ENCODE data around the gene GPC3. TPM values are rescaled to one million over a fixed set of nuclear protein-coding genes. Genes with fewer than 3 reads are reported as not detected.

The GPC3 gene
- polyA plus RNA-seq, 1 of the 3 experiments (the other 2 are of a cell fraction), result 1.4 TPM

- no peak for DNase-seq
- H2AFZ ChIP-seq (ENCODE audit: low read depth), result no peak overlapping the region
- no peaks in the 10 kb centered on the region for H3K79me2 ChIP-seq (ENCODE audit: insufficient read depth)
- H3K27ac ChIP-seq (ENCODE audit: low read depth in 2 of 2, low read length in 1 of 2), result no peak overlapping the region
- no peaks in the 10 kb centered on the region for H3K9me2 ChIP-seq
- no peak overlapping the region for H3K4me3 ChIP-seq (ENCODE audit: low read depth in 2 of 2, low read length in 1 of 2)
- H3F3A ChIP-seq (replicated peaks; ENCODE audit: insufficient read depth), result no peaks in the 10 kb centered on the region
- CTCF ChIA-PET, result interaction anchor here (1.1 kb wide), 1 partner anchor 14 kb away, joined by 4 read pairs; no protein-coding TSS in a partner anchor
- no peaks in the 10 kb centered on the region for H4K20me1 ChIP-seq (ENCODE audit: insufficient read depth)
- no peaks in the 10 kb centered on the region for H3K4me1 ChIP-seq (ENCODE audit: control insufficient read depth in 1 of 2, insufficient read depth in 2 of 2, low read depth in 1 of 2, low read length in 1 of 2)
- WGBS (ENCODE audit: low lambda C conversion rate), result 12% methylated on average over 1 of the region's 1 CpG
- H3K36me3 ChIP-seq (replicated peaks in 1 of 2; ENCODE audit: control insufficient read depth in 1 of 2, insufficient read depth in 2 of 2, low read length in 1 of 2), result no peaks in the 10 kb centered on the region
- POLR2A ChIA-PET, result no interaction called here
- TF ChIP-seq TEAD4 (IDR thresholded peaks at IDR 0.05; ENCODE audit: borderline replicate concordance, insufficient read depth) (no peak), CTCF (IDR thresholded peaks at IDR 0.05) (no peak), POLR2AphosphoS5 (IDR thresholded peaks at IDR 0.05; ENCODE audit: low read depth, low read length) (no peak), RAD21 (IDR thresholded peaks at IDR 0.05; ENCODE audit: low read length) (no peak), ZBTB33 (IDR thresholded peaks at IDR 0.05; ENCODE audit: borderline replicate concordance, low read depth) (no peak), USF2 (IDR thresholded peaks at IDR 0.05; ENCODE audit: borderline replicate concordance, low read depth, low read length) (no peak), YY1 (IDR thresholded peaks at IDR 0.05; ENCODE audit: low read depth) (no peak), GATA2 (CRISPR knock-in tag; IDR thresholded peaks at IDR 0.05) (no peak)
- H3K9me3 ChIP-seq, result no peaks in the 10 kb centered on the region
- H3K9ac ChIP-seq, result no peak overlapping the region
- no peak overlapping the region for H3K4me2 ChIP-seq
- no peaks in the 10 kb centered on the region for H3K27me3 ChIP-seq (ENCODE audit: insufficient read depth)
These were observed 36.5 kb downstream of the GPC3 start for GRCh38 chrX:133948895-133949294.

GRCh38 chrX:133947996-133948395, 37.4 kb downstream of the GPC3 start:
- no peaks in the 10 kb centered on the region for H3K9me3 ChIP-seq
- H4K20me1 ChIP-seq (ENCODE audit: insufficient read depth), result no peaks in the 10 kb centered on the region

More at GRCh38 chrX:133947996-133948395, 37.4 kb downstream of the GPC3 start:
- Histone ChIP-seq H3K4me1 (ENCODE audit: control insufficient read depth in 1 of 2, insufficient read depth in 2 of 2, low read depth in 1 of 2, low read length in 1 of 2) (no peaks in the 10 kb centered on the region), H3K9ac (no peak overlapping the region), H3K36me3 (replicated peaks in 1 of 2; ENCODE audit: control insufficient read depth in 1 of 2, insufficient read depth in 2 of 2, low read length in 1 of 2) (no peaks in the 10 kb centered on the region), H3K79me2 (ENCODE audit: insufficient read depth) (no peaks in the 10 kb centered on the region), H3F3A (replicated peaks; ENCODE audit: insufficient read depth) (no peaks in the 10 kb centered on the region), H3K4me3 (ENCODE audit: low read depth in 2 of 2, low read length in 1 of 2) (no peak overlapping the region), H3K9me2 (no peaks in the 10 kb centered on the region), H3K27ac (ENCODE audit: low read depth in 2 of 2, low read length in 1 of 2) (no peak overlapping the region), H3K27me3 (ENCODE audit: insufficient read depth) (no peaks in the 10 kb centered on the region), H3K4me2 (no peak overlapping the region), H2AFZ (ENCODE audit: low read depth) (no peak overlapping the region)
- POLR2A ChIA-PET, result no interaction called here
- WGBS (ENCODE audit: low lambda C conversion rate), result 31% methylated on average over 1 of the region's 1 CpG
- no peak for DNase-seq
- TF ChIP-seq GABPA (IDR thresholded peaks at IDR 0.05; ENCODE audit: low read depth), result no peak
- no peak for TF ChIP-seq SMC3 (IDR thresholded peaks at IDR 0.05; ENCODE audit: low read depth, low read length)
- CTCF ChIA-PET, result interaction anchor here (1.1 kb wide), 1 partner anchor 15 kb away, joined by 4 read pairs; no protein-coding TSS in a partner anchor

Measured in SK-N-SH (cell line).